ENCODE results near the gene TDRD9.

DNA sequence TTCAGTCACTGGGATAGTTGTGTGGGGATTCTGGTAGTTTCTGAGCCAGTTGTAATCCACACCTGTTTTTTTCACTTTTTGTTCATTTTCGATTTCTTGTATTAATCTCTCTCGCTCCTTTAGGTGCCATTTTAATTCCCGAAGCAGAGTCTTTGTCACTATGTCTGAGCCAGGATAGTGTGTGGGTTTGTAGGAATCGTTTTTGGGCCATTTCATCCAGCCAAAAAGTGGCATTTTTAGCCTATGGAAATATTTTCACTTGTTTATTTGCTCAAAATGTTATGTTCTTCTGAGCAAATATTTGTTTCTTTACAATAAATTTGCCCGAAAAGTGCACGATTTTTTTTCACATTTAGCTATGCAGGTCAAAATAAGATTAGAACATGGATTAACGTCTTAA, 13.2 kb downstream of the TDRD9 start:
- TF ChIP-seq EZH2 (IDR thresholded peaks at IDR 0.05) (no peak), POLR2AphosphoS5 (IDR thresholded peaks at IDR 0.05; ENCODE audit: borderline replicate concordance, low read depth, low read length) (no peak), FOXP2 (optimal IDR thresholded peaks at IDR 0.05; ENCODE audit: control extremely low read depth, extremely low read length, insufficient read depth) (no peak)
